Measurements from ENCODE around the gene RCOR3.
"Not testable (repeated sequence)": the region's sequence is repeated elsewhere in the genome, so short reads cannot be mapped to it uniquely, and the experiment has no call there.

The RCOR3 gene

GRCh38 chr1:211281320-211282022 is 22.3 kb downstream of the RCOR3 start:
- no peaks in the 10 kb centered on the region for H3K27me3 ChIP-seq (ENCODE audit: low read depth)
- in situ Hi-C loops (cut with MboI; ENCODE audit: low sequenced_read_pairs): no loop called here
- no peak overlapping the region for H3K4me3 ChIP-seq
- DNase-seq (ENCODE audit: low spot score in 2 of 2): no peak
- H3K36me3 ChIP-seq (replicated peaks): peaks cover 45% of the 10 kb centered on the region
- H3K4me1 ChIP-seq: peaks cover 4% of the 10 kb centered on the region
- no peaks in the 10 kb centered on the region for H3K9me3 ChIP-seq

GRCh38 chr1:211282023-211282373 is 22.8 kb downstream of the RCOR3 start:
- Histone ChIP-seq H3K27me3 (ENCODE audit: low read depth) (no peaks in the 10 kb centered on the region), H3K36me3 (replicated peaks) (peaks cover 45% of the 10 kb centered on the region), H3K9me3 (no peaks in the 10 kb centered on the region), H3K4me1 (peaks cover 4% of the 10 kb centered on the region), H3K4me3 (no peak overlapping the region)
- no peak for DNase-seq (ENCODE audit: low spot score in 2 of 2)
- in situ Hi-C loops (cut with MboI; ENCODE audit: low sequenced_read_pairs): no loop called here

GRCh38 chr1:211285196-211285595 is 26.0 kb downstream of the RCOR3 start:
- H3K4me1 ChIP-seq: no peaks in the 10 kb centered on the region
- H3K27me3 ChIP-seq (ENCODE audit: low read depth): no peaks in the 10 kb centered on the region
- peaks cover 43% of the 10 kb centered on the region for H3K36me3 ChIP-seq (replicated peaks)
- H3K4me3 ChIP-seq: no peak overlapping the region
- in situ Hi-C loops (cut with MboI; ENCODE audit: low sequenced_read_pairs): no loop called here
- no peak for DNase-seq (ENCODE audit: low spot score in 2 of 2)
- H3K9me3 ChIP-seq: no peaks in the 10 kb centered on the region

- no peaks in the 10 kb centered on the region for H3K27me3 ChIP-seq (ENCODE audit: low read depth)
Observed at GRCh38 chr1:211287218-211287617, 28.1 kb downstream of the RCOR3 start.

GRCh38 chr1:211292411-211292810 is 33.2 kb downstream of the RCOR3 start:
- no peaks in the 10 kb centered on the region for H3K27me3 ChIP-seq (ENCODE audit: low read depth)
- in situ Hi-C loops (cut with MboI; ENCODE audit: low sequenced_read_pairs): no loop called here
- H3K36me3 ChIP-seq (replicated peaks): peaks cover 60% of the 10 kb centered on the region
- DNase-seq (ENCODE audit: low spot score in 2 of 2): no peak
- no peak overlapping the region for H3K4me3 ChIP-seq
- no peaks in the 10 kb centered on the region; the same call in none of the 2 replicates for H3K4me1 ChIP-seq
- no peaks in the 10 kb centered on the region for H3K9me3 ChIP-seq

More at GRCh38 chr1:211287218-211287617, 28.1 kb downstream of the RCOR3 start:
- Histone ChIP-seq H3K4me1 (no peaks in the 10 kb centered on the region), H3K36me3 (replicated peaks) (peaks cover 56% of the 10 kb centered on the region), H3K4me3 (no peak overlapping the region), H3K9me3 (no peaks in the 10 kb centered on the region)
- in situ Hi-C loops (cut with MboI; ENCODE audit: low sequenced_read_pairs): no loop called here
- DNase-seq (ENCODE audit: low spot score in 2 of 2): no peak

- peaks cover 32% of the 10 kb centered on the region for H3K36me3 ChIP-seq (replicated peaks)
- no peaks in the 10 kb centered on the region for H3K9me3 ChIP-seq
- H3K4me3 ChIP-seq: no peak overlapping the region
- DNase-seq (ENCODE audit: low spot score in 2 of 2): no peak
- in situ Hi-C loops (cut with MboI; ENCODE audit: low sequenced_read_pairs): no loop called here
- no peaks in the 10 kb centered on the region for H3K27me3 ChIP-seq (ENCODE audit: low read depth)
- peaks cover 8% of the 10 kb centered on the region for H3K4me1 ChIP-seq
Observed at GRCh38 chr1:211296396-211296795, 37.2 kb downstream of the RCOR3 start.

- DNase-seq (ENCODE audit: low spot score in 2 of 2): no peak
- Histone ChIP-seq H3K9me3 (no peaks in the 10 kb centered on the region), H3K27me3 (ENCODE audit: low read depth) (no peaks in the 10 kb centered on the region), H3K4me3 (no peak overlapping the region), H3K36me3 (replicated peaks) (peaks cover 5% of the 10 kb centered on the region; the same call in 1 of the 2 replicates), H3K4me1 (no peaks in the 10 kb centered on the region)
- in situ Hi-C loops (cut with MboI; ENCODE audit: low sequenced_read_pairs): no loop called here
Observed at GRCh38 chr1:211305044-211305443, 45.9 kb downstream of the RCOR3 start.

GRCh38 chr1:211309617-211310016 is 50.5 kb downstream of the RCOR3 start:
- H3K9me3 ChIP-seq: no peaks in the 10 kb centered on the region
- no peaks in the 10 kb centered on the region for H3K4me1 ChIP-seq
- H3K36me3 ChIP-seq (replicated peaks): peaks cover 10% of the 10 kb centered on the region
- DNase-seq (ENCODE audit: low spot score in 2 of 2): no peak
- no peak overlapping the region for H3K4me3 ChIP-seq
- in situ Hi-C loops (cut with MboI; ENCODE audit: low sequenced_read_pairs): no loop called here
- no peaks in the 10 kb centered on the region for H3K27me3 ChIP-seq (ENCODE audit: low read depth)

- Histone ChIP-seq H3K9me3 (no peaks in the 10 kb centered on the region), H3K4me1 (no peaks in the 10 kb centered on the region), H3K4me3 (no peak overlapping the region), H3K36me3 (replicated peaks) (peaks cover 12% of the 10 kb centered on the region), H3K27me3 (ENCODE audit: low read depth) (no peaks in the 10 kb centered on the region)
- no peak for DNase-seq (ENCODE audit: low spot score in 2 of 2)
- in situ Hi-C loops (cut with MboI; ENCODE audit: low sequenced_read_pairs): no loop called here
Observed at GRCh38 chr1:211313392-211313791, 54.2 kb downstream of the RCOR3 start.

GRCh38 chr1:211318576-211319280 is 59.6 kb downstream of the RCOR3 start:
- in situ Hi-C loops (cut with MboI; ENCODE audit: low sequenced_read_pairs): no loop called here
- no peak for DNase-seq (ENCODE audit: low spot score in 2 of 2)

GRCh38 chr1:211319892-211320291 is 60.7 kb downstream of the RCOR3 start:
- no peaks in the 10 kb centered on the region; the same call in 1 of the 2 replicates for H3K36me3 ChIP-seq (replicated peaks)
- DNase-seq (ENCODE audit: low spot score in 2 of 2): no peak
- no peak overlapping the region for H3K4me3 ChIP-seq
- H3K9me3 ChIP-seq: no peaks in the 10 kb centered on the region
- no peaks in the 10 kb centered on the region for H3K27me3 ChIP-seq (ENCODE audit: low read depth)
- in situ Hi-C loops (cut with MboI; ENCODE audit: low sequenced_read_pairs): loop anchor here (5.0 to 10.0 kb wide), 3 partner anchors 155 to 332 kb away; no protein-coding TSS in a partner anchor
- H3K4me1 ChIP-seq: no peaks in the 10 kb centered on the region

More at GRCh38 chr1:211318576-211319280, 59.6 kb downstream of the RCOR3 start:
- H3K9me3 ChIP-seq: no peaks in the 10 kb centered on the region
- peaks cover 7% of the 10 kb centered on the region for H3K36me3 ChIP-seq (replicated peaks)
- no peaks in the 10 kb centered on the region for H3K4me1 ChIP-seq
- no peaks in the 10 kb centered on the region for H3K27me3 ChIP-seq (ENCODE audit: low read depth)
- H3K4me3 ChIP-seq: no peak overlapping the region

- Histone ChIP-seq H3K36me3 (replicated peaks) (no peaks in the 10 kb centered on the region), H3K4me3 (no peak overlapping the region), H3K4me1 (no peaks in the 10 kb centered on the region), H3K27me3 (ENCODE audit: low read depth) (no peaks in the 10 kb centered on the region), H3K9me3 (no peaks in the 10 kb centered on the region)
- in situ Hi-C loops (cut with MboI; ENCODE audit: low sequenced_read_pairs): loop anchor here (5.0 to 10.0 kb wide), 3 partner anchors 154 to 331 kb away; no protein-coding TSS in a partner anchor
- no peak for DNase-seq (ENCODE audit: low spot score in 2 of 2)
Observed at GRCh38 chr1:211320980-211321379, 61.8 kb downstream of the RCOR3 start.

- in situ Hi-C loops (cut with MboI; ENCODE audit: low sequenced_read_pairs): loop anchor here (5.0 to 10.0 kb wide), 3 partner anchors 153 to 331 kb away; no protein-coding TSS in a partner anchor
- H3K27me3 ChIP-seq (ENCODE audit: low read depth); H3K4me1 ChIP-seq; DNase-seq (ENCODE audit: low spot score in 2 of 2); H3K36me3 ChIP-seq (replicated peaks); H3K4me3 ChIP-seq; H3K9me3 ChIP-seq: not testable (repeated sequence)
Observed at GRCh38 chr1:211321646-211322045, 62.5 kb downstream of the RCOR3 start.
